ENCODE measurements around the gene RAB33B. TPM values are rescaled to one million over a fixed set of nuclear protein-coding genes. Genes with fewer than 3 reads are reported as not detected.

The RAB33B gene
- polyA plus RNA-seq, 3 donors = 5.8 to 8.1 (median 6.0) TPM

DNA sequence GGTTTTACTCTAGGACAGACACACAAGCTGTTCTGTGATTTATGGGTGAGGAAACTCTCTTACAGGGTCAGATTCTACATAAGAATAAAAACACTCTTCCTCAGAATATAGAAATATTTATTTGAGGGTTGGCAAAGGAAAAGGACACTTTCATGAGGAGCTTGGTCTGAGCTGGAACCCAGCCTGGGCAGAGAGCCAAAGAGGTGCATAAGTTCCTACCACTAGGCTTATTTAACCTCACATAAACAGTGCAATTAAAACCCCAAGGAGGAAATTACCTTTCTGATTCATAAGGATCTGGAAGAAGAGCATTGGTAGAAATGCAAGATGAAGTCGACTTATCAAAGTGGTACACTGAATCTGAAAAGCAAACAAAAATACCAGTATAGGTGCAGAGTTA lies 69.2 kb downstream of the RAB33B start:
- Histone ChIP-seq H3K79me2 (ENCODE audit: insufficient read depth, low read length) (peaks cover 2% of the 10 kb centered on the region), H3K4me3 (replicated peaks in 1 of 3; ENCODE audit: low read depth in 2 of 3, low read length in 3 of 3) (no peak overlapping the region), H3K9me3 (replicated peaks in 1 of 2; ENCODE audit: control insufficient read depth in 1 of 2, insufficient read depth in 1 of 2, low read length in 2 of 2) (no peaks in the 10 kb centered on the region), H3K27me3 (ENCODE audit: control insufficient read depth in 2 of 2, insufficient read depth in 2 of 2, low read length in 2 of 2) (no peaks in the 10 kb centered on the region), H3K4me1 (ENCODE audit: control insufficient read depth in 1 of 2, insufficient read depth in 2 of 2, low read length in 2 of 2) (peaks cover 37 to 49% of the 10 kb centered on the region in 2 donors), H2AFZ (ENCODE audit: insufficient read depth, low read depth, low read length, poor library complexity, severe bottlenecking) (no peak overlapping the region), H4K20me1 (ENCODE audit: insufficient read depth, low read length) (peaks cover 31% of the 10 kb centered on the region), H3K27ac (ENCODE audit: low read depth in 1 of 2, low read length in 2 of 2) (peak overlapping the region in 1 of 2 donors; percentile 45), H3K36me3 (replicated peaks in 1 of 2; ENCODE audit: control insufficient read depth in 1 of 2, insufficient read depth in 2 of 2, low read length in 2 of 2) (peaks cover 44 to 94% of the 10 kb centered on the region in 2 donors), H3K9ac (ENCODE audit: insufficient read depth, low read length, poor library complexity, severe bottlenecking) (no peak overlapping the region), H3K4me2 (replicated peaks; ENCODE audit: extremely low read depth, low read length, poor library complexity, severe bottlenecking) (no peak overlapping the region)
- intact Hi-C loops (cut with micrococcal nuclease) = no loop called here
- no peak overlapping the region for H3K4me3 Mint-ChIP-seq
- DNase-seq = no peak
- H3K27me3 Mint-ChIP-seq (ENCODE audit: low read depth in 3 of 3) = no peaks in the 10 kb centered on the region
- no peaks in the 10 kb centered on the region for H3K9me3 Mint-ChIP-seq
- H3K36me3 Mint-ChIP-seq = peaks cover 62 to 82% of the 10 kb centered on the region in 2 donors
- TF ChIP-seq, protein P1, sequence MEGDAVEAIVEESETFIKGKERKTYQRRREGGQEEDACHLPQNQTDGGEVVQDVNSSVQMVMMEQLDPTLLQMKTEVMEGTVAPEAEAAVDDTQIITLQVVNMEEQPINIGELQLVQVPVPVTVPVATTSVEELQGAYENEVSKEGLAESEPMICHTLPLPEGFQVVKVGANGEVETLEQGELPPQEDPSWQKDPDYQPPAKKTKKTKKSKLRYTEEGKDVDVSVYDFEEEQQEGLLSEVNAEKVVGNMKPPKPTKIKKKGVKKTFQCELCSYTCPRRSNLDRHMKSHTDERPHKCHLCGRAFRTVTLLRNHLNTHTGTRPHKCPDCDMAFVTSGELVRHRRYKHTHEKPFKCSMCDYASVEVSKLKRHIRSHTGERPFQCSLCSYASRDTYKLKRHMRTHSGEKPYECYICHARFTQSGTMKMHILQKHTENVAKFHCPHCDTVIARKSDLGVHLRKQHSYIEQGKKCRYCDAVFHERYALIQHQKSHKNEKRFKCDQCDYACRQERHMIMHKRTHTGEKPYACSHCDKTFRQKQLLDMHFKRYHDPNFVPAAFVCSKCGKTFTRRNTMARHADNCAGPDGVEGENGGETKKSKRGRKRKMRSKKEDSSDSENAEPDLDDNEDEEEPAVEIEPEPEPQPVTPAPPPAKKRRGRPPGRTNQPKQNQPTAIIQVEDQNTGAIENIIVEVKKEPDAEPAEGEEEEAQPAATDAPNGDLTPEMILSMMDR (IDR thresholded peaks at IDR 0.05) = no peak
- H3K27ac Mint-ChIP-seq = peak overlapping the region in 6 of 7 donors; percentile 18 to 81 (median 66)
- peaks cover 59% of the 10 kb centered on the region for H3K4me1 Mint-ChIP-seq
- no CpG with 5 or more reads among the region's 1 CpG for WGBS (ENCODE audit: insufficient coverage)

DNA sequence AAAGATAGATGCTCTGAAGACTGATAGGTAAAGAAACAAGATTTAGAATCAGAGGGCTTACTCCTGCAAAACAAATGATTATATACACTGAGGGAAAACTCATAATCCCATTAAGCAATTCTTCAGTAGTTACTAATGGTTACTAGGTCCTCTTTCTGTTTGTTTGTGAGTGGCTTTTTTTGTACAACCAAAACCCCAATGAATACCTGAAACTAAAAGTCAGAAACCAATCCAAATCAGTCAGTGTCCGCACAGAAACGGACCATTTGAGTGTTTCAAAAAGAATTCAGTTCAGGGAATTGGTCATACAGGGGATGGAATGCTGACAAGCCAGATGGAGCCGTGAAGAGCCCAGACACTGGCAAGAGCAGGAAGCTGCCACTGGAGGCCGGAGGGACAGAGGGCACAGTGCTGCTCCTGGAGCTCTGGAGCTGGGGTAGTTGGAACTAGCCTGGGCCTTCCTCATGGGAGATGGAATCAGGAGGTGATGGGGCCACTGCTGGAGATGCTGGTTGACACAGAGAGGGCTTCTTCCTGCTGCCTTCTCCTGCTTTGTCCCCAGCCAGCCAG lies 70.2 kb downstream of the RAB33B start:
- H3K9me3 Mint-ChIP-seq = no peaks in the 10 kb centered on the region
- H3K9me3 ChIP-seq (replicated peaks in 1 of 2; ENCODE audit: control insufficient read depth in 1 of 2, insufficient read depth in 1 of 2, low read length in 2 of 2) = no peaks in the 10 kb centered on the region
- H3K27ac Mint-ChIP-seq = peak overlapping the region in 5 of 7 donors; percentile 5 to 79 (median 11)
- H2AFZ ChIP-seq (ENCODE audit: insufficient read depth, low read depth, low read length, poor library complexity, severe bottlenecking) = no peak overlapping the region
- no peak for DNase-seq
- H3K4me3 ChIP-seq (replicated peaks in 1 of 3; ENCODE audit: low read depth in 2 of 3, low read length in 3 of 3) = no peak overlapping the region
- H3K27me3 ChIP-seq (ENCODE audit: control insufficient read depth in 2 of 2, insufficient read depth in 2 of 2, low read length in 2 of 2) = no peaks in the 10 kb centered on the region
- H3K27me3 Mint-ChIP-seq (ENCODE audit: low read depth in 3 of 3) = no peaks in the 10 kb centered on the region
- H3K27ac ChIP-seq (ENCODE audit: low read depth in 1 of 2, low read length in 2 of 2) = peak overlapping the region in 1 of 2 donors; percentile 38
- H3K79me2 ChIP-seq (ENCODE audit: insufficient read depth, low read length) = peaks cover 2% of the 10 kb centered on the region
- H3K4me1 ChIP-seq (ENCODE audit: control insufficient read depth in 1 of 2, insufficient read depth in 2 of 2, low read length in 2 of 2) = peaks cover 41 to 54% of the 10 kb centered on the region in 2 donors
- TF ChIP-seq, protein P1 (IDR thresholded peaks at IDR 0.05) = no peak
- peaks cover 64% of the 10 kb centered on the region for H3K4me1 Mint-ChIP-seq
- H3K9ac ChIP-seq (ENCODE audit: insufficient read depth, low read length, poor library complexity, severe bottlenecking) = no peak overlapping the region
- H4K20me1 ChIP-seq (ENCODE audit: insufficient read depth, low read length) = peaks cover 36% of the 10 kb centered on the region
- intact Hi-C loops (cut with micrococcal nuclease) = no loop called here
- H3K4me2 ChIP-seq (replicated peaks; ENCODE audit: extremely low read depth, low read length, poor library complexity, severe bottlenecking) = no peak overlapping the region
- H3K36me3 ChIP-seq (replicated peaks in 1 of 2; ENCODE audit: control insufficient read depth in 1 of 2, insufficient read depth in 2 of 2, low read length in 2 of 2) = peaks cover 46 to 91% of the 10 kb centered on the region in 2 donors
- H3K36me3 Mint-ChIP-seq = peaks cover 61 to 81% of the 10 kb centered on the region in 2 donors
- H3K4me3 Mint-ChIP-seq = no peak overlapping the region
- 72% methylated on average over 4 of the region's 4 CpGs for WGBS (ENCODE audit: insufficient coverage)

All from CD14-positive monocyte (primary cell).